Neural progenitor cell (in vitro differentiated cells): ENCODE results near the gene TECR.

Experiments
- CTCF ChIP-seq: fragments of 200-600 bp; sonication (generic); IDR thresholded peaks from 2 replicates; pipeline ENCODE4 v1.5.1; 2017; ENCODE audit warnings: antibody characterized with exemption, mild to moderate bottlenecking
- EZH2 ChIP-seq: fragments of 200-600 bp; sonication (generic); IDR thresholded peaks from 2 replicates; pipeline ENCODE4 v1.6.1; 2017; ENCODE audit warnings: antibody characterized with exemption, mild to moderate bottlenecking, moderate library complexity
- EZH2phosphoT487 ChIP-seq: fragments of 200-600 bp; sonication (generic); IDR thresholded peaks from 2 replicates; pipeline ENCODE4 v1.6.1; 2017; ENCODE audit warnings: antibody characterized with exemption

- TF ChIP-seq CTCF (no peak), EZH2 (no peak), EZH2phosphoT487 (no peak)
Measured at GRCh38 chr19:14611051-14611450, 81.7 kb downstream of the TECR start.
